Large intestine (tissue), 3 donors: ENCODE data around the gene TMEM145. TPM values are rescaled to one million over a fixed set of nuclear protein-coding genes. Genes with fewer than 3 reads are reported as not detected.

Experiments used
- DNase-seq, 2 donors: peaks; one replicate each; pipeline versions ENCODE4 v3.0.0 to v3.0.0-alpha.2; 2013
- H3K27ac ChIP-seq: one replicate; pipeline ENCODE4 v1.5.1; 2013; ENCODE audit warnings: low read length
- H3K27me3 ChIP-seq: 2 replicates; pipeline ENCODE4 v1.6.1; 2013; ENCODE audit warnings: low read length; ENCODE audit not compliant: control insufficient read depth, insufficient read depth
- H3K36me3 ChIP-seq: 2 replicates; pipeline ENCODE4 v1.6.1; 2013; ENCODE audit warnings: low read length; ENCODE audit not compliant: control insufficient read depth, insufficient read depth
- H3K4me1 ChIP-seq: one replicate; pipeline ENCODE4 v1.6.1; 2013; ENCODE audit warnings: low read length; ENCODE audit not compliant: control insufficient read depth, insufficient read depth
- H3K4me3 ChIP-seq: one replicate; pipeline ENCODE4 v1.5.1; 2013; ENCODE audit warnings: low read length
- H3K9me3 ChIP-seq: one replicate; pipeline ENCODE4 v1.6.1; 2013; ENCODE audit warnings: mild to moderate bottlenecking, low read depth, low read length, moderate library complexity; ENCODE audit not compliant: control insufficient read depth
- WGBS: methylation state at CpG from one replicate; pipeline ENCODE4 v1.1.5; 2013; ENCODE audit warnings: low lambda C conversion rate; ENCODE audit not compliant: insufficient coverage; 5-methylcytosine and 5-hydroxymethylcytosine counted together
- polyA plus RNA-seq: library from polyadenylated mRNA; unstranded; fragments of 120-200 nt; gene quantifications from one replicate; pipeline ENCODE4 v1.2.1, GENCODE V29; 2013

Gene TMEM145
- polyA plus RNA-seq, 1 donor, result 3.3 TPM

- peaks cover 31% of the 10 kb centered on the region for H3K36me3 ChIP-seq
Observed at GRCh38 chr19:42370068-42370520, 57.0 kb downstream of the TMEM145 start.

GRCh38 chr19:42370626-42371175, 57.6 kb downstream of the TMEM145 start:
- Histone ChIP-seq H3K27ac (peak overlapping the region; percentile 38), H3K9me3 (no peaks in the 10 kb centered on the region), H3K27me3 (no peaks in the 10 kb centered on the region), H3K36me3 (peaks cover 34% of the 10 kb centered on the region), H3K4me1 (peaks cover 4% of the 10 kb centered on the region), H3K4me3 (no peak overlapping the region)
- no CpG with 5 or more reads among the region's 12 CpGs for WGBS
- DNase-seq, result peak; percentile 52 to 60

More at GRCh38 chr19:42370068-42370520, 57.0 kb downstream of the TMEM145 start:
- DNase-seq, result no peak
- no CpG with 5 or more reads among the region's 9 CpGs for WGBS
- Histone ChIP-seq H3K27ac (peak overlapping the region; percentile 38), H3K4me3 (no peak overlapping the region), H3K4me1 (peaks cover 4% of the 10 kb centered on the region), H3K27me3 (no peaks in the 10 kb centered on the region), H3K9me3 (no peaks in the 10 kb centered on the region)

Other genes starting within 250 kb of the TMEM145 start
- 4.7 TPM for gene GRIK5, start 243.1 kb upstream of the TMEM145 start, polyA plus RNA-seq
- 15.1 TPM for gene ZNF574, start 237.1 kb upstream of the TMEM145 start, polyA plus RNA-seq
- gene POU2F2, start 180.9 kb upstream of the TMEM145 start, polyA plus RNA-seq, result 2.7 TPM
- 30.7 TPM for gene DEDD2, start 95.6 kb upstream of the TMEM145 start, polyA plus RNA-seq
- 9.3 TPM for gene ZNF526, start 93.0 kb upstream of the TMEM145 start, polyA plus RNA-seq
- 70.8 TPM for gene GSK3A, start 70.7 kb upstream of the TMEM145 start, polyA plus RNA-seq
- 70.3 TPM for gene ERF, start 58.2 kb upstream of the TMEM145 start, polyA plus RNA-seq
- gene CIC, start 44.1 kb upstream of the TMEM145 start, polyA plus RNA-seq, result 43.4 TPM
- 0.91 TPM for gene PRR19, start 11.2 kb upstream of the TMEM145 start, polyA plus RNA-seq
- gene PAFAH1B3, start 10.7 kb upstream of the TMEM145 start, polyA plus RNA-seq, result 35.3 TPM
- gene MEGF8, start 12.3 kb downstream of the TMEM145 start, polyA plus RNA-seq, result 23.9 TPM
- 13.5 TPM for gene CNFN, start 77.0 kb downstream of the TMEM145 start, polyA plus RNA-seq
- gene LIPE, start 114.1 kb downstream of the TMEM145 start, polyA plus RNA-seq, result 13.9 TPM
- gene CXCL17, start 129.6 kb downstream of the TMEM145 start, polyA plus RNA-seq, result 0.07 TPM
- 82.0 TPM for gene CEACAM1, start 215.2 kb downstream of the TMEM145 start, polyA plus RNA-seq